HUDEP-2 (cell line): ENCODE results near the gene CA10.

Source experiments
- DNase-seq, 76 experiments: peaks; one replicate each; lab custom pipeline; 2025; ENCODE audit not compliant: unreplicated experiment in 76 of 76; lab: John Stamatoyannopoulos, UW

Gene CA10

GRCh38 chr17:51820766-51821165, 337.7 kb downstream of the CA10 start:
- DNase-seq = no peak

- no peak for DNase-seq
These were observed 338.3 kb downstream of the CA10 start for GRCh38 chr17:51820252-51820651.

DNA sequence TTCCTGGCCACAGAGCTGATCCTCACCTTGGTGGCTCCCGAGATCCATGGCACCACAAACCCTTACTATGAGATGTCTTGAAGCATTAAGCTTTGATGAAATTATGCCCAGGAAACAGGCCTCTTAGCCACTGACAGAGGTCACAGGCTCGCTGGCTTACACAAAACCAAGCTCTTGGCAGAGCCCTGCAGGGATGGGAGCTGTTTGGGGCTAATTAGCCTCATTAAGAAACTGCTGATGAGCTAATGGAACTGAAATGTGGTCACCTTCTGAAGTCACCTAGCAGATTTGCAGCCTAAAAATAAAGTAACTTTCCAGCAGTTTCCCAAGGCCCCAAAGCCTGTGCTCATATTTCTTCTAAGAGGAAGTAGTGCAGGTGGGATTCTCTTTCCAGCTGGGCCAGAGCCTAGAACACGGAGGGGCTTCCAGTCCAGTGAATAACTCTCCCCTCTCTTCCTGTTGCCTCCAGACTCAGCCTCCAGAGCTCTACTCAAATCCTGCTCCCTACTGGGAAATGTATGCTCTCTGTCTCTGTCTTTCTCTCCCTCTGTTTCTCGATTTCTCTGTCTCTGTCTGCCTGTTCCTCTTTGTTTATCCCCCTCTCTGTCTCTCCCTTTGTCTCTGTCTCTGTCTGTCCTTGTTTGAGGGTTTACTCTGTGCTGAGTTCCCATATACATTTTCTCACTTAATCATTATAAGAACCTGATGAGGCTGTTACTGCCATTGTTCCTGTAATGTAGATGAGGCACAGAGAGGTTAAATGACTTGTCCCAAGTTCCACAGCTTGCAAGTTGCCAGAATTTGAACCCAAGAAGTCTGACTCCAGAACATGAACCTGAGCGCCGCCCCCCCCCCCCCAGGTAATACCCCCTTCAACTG, 338.9 kb downstream of the CA10 start:
- DNase-seq = no peak

- no peak for DNase-seq
These were observed 339.7 kb downstream of the CA10 start for GRCh38 chr17:51818777-51819176.

DNA sequence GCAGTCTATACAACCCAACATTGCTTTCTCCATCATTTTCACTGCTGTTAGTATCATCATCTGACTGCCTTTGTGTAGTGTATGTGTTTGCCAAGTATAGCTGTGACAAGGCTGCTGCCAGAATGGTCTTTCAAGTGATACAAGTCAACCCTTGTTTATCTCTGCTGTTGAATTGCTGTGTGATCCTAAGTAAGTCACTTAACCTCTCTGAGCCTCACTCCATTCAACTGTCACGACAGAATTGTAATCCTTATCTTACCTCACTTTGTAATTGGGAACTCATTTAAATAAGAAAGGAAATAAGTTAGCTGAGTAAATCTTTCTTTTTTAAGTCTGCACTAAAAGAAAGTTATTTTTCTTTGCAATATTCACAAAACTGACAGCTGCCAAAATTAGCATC, 340.6 kb downstream of the CA10 start:
- DNase-seq = no peak

DNA sequence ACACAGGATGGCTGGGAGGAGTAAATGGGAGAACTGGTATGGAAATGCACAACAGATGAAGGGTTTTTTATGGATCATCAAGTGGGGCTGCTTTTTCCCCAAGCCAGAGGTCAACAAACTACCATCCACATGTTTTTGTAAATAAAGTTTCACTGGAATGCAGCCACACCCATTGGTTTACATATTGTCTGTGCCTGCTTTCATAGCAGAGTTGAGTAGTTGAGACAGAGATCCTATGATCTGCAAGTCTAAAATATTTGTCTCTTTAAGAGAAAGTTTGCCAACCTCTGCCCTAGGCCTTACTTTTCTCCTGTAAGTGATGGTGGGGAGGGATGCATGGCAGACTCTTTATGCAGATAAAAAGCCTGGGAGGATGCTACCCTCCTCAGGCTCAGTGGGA, 341.4 kb downstream of the CA10 start:
- no peak for DNase-seq

DNA sequence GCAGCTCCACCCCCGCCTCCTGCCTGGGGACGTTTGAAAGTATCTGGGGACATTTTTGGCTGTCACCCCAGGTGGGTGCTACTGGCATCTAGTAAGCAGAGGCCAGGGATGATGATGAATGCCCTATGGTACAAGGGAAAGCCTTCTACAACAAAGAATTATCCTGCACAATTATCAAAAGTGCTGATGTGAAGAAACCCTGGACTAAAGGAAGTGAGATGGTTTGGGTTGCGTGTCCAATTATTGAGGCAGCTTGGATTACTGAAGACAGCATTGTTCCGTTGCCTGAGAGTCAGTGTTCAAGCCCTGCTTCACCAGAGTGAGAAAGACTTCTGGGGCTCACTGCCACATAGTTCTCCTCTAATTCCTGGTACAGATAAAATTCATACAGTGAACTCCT, 343.4 kb downstream of the CA10 start:
- no peak for DNase-seq

DNA sequence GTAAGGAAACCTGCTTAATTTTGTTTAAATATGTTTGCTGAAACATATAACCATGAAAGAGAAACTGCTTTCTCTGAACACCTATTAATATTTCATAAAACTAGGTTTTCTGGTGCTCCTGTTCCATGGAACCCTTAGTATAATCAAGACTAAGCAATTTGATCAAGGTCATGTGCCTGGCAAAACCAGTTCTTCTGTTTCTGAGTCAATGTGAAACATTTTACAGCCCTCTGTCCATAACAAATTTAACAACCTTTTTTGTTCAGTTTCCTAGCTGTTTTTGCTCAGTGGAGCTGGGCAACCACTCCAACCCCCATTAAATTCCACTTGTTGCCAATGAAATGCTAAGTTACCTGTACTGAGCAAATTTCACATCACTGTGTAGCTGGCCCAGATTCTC, 344.0 kb downstream of the CA10 start:
- no peak for DNase-seq

- DNase-seq = no peak
These were observed 344.7 kb downstream of the CA10 start for GRCh38 chr17:51813784-51814174.

- no peak for DNase-seq
These were observed 345.3 kb downstream of the CA10 start for GRCh38 chr17:51813140-51813783.

DNA sequence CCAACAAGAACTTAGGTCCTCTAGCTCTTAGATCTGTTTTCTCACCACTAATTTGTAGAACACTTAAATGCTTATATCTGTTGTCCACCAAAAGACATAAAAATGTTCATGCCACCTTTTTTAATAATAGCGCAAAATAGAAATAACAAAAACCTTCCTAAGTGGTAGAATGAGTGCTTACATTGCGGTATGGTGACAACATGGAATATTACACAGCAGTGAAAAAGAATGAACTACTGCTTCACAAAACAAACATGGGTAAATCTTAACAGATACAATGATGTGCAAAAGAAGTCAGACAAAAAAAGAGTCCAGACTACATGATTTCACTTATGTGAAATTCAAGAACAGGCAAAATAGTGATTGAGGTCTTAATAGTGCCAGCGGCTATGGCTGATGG, 351.1 kb downstream of the CA10 start:
- no peak for DNase-seq

- DNase-seq = no peak
These were observed 352.7 kb downstream of the CA10 start for GRCh38 chr17:51805765-51806164.

GRCh38 chr17:51805185-51805584, 353.3 kb downstream of the CA10 start:
- DNase-seq = no peak

DNA sequence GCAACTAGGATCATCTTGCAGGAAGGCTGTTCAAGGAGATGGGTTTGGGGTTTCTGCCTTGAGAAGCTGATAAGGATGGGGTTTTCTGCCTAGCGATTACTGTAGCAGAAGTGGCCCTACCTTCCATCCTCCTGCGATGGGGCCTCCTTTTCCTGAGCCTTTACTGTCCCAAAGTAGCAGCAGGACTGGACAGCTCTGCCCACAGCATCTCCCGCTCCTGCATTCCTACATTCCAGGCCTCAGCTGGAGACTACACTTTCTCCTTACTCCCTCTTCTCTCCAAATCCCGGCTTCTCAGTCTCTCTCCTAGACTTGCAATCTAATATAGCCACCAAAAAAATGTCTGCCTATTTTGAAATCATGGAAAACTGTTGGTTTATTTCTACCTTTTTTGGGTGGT, 355.4 kb downstream of the CA10 start:
- no peak for DNase-seq

- DNase-seq = no peak
These were observed 356.0 kb downstream of the CA10 start for GRCh38 chr17:51802544-51802943.

GRCh38 chr17:51801626-51802025, 356.9 kb downstream of the CA10 start:
- no peak for DNase-seq

DNA sequence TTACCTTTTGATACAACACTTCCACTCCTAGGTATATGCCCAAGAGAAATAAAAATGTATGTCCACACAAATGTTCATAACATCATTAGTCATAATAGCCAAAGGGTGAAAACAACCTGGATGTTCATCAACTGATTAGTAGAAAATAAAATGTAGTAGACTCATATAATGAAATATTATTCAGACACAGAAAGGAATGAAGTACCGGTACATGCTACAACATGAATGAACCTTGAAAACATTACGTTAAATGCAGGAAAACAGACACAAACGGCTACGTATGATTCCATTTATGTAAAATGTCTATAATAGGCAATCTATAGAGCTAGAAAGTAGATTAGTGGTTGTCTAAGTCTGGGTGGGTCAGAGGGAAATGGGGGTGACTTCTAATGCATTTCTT, 358.5 kb downstream of the CA10 start:
- no peak for DNase-seq

DNA sequence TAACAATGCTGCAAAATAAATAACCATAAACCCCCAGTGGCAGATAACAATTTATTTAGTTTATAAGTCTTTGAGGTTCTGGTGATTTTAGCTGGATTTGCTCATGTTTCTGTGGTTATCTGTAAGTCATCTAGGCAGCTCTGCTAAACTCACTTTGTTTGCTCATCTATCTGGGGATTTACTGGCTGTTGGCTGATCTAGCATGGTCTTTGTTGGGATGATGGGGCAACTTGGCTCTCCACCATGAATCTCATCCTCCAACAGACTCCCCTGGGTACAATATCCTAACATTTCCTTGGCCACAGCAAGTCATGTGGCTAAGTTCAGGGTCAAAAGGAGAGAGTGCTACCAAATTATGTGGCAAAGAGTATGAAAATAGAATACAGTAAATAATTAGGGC, 359.3 kb downstream of the CA10 start:
- no peak for DNase-seq

- DNase-seq = no peak
These were observed 361.4 kb downstream of the CA10 start for GRCh38 chr17:51797150-51797549.

- no peak for DNase-seq
These were observed 362.5 kb downstream of the CA10 start for GRCh38 chr17:51796026-51796425.

DNA sequence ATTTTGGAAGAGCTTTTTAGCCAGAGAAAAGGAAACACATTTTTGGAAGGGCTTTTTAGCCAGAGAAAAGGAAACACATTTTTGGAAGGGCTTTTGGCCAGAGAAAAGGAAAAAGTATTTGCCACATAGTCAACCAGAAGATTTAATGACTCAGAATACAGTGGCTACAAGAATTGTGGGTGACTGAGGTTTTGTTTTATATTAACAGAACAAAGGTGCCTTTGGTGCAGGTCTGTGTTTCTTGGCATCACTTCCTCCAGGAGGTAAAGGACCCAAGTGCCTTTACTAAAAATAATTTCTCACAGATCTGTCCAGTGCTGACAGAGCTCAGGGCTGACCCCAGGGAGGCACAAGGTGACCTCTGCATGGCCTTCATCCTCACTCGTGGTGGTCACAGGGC, 363.1 kb downstream of the CA10 start:
- no peak for DNase-seq

DNA sequence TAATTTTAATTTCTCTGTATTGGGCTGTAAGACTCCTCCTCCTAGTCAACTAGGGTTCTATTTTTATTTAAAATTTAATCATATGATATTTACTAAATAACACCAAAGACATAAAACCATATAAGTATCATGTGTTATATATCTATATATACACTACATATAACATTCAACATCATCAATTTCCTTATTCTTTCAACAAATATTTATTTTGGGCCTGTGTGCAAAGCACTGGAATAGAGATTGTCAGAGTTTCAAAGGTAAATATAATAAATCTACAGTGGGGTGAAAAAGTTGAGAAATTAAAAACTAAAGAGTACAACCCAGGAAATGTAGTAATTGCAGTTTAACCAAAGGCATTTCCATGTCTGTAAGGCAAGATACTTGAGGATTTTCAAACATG, 364.0 kb downstream of the CA10 start:
- no peak for DNase-seq
